ENCODE data around the gene TBX15.

The TBX15 gene

DNA sequence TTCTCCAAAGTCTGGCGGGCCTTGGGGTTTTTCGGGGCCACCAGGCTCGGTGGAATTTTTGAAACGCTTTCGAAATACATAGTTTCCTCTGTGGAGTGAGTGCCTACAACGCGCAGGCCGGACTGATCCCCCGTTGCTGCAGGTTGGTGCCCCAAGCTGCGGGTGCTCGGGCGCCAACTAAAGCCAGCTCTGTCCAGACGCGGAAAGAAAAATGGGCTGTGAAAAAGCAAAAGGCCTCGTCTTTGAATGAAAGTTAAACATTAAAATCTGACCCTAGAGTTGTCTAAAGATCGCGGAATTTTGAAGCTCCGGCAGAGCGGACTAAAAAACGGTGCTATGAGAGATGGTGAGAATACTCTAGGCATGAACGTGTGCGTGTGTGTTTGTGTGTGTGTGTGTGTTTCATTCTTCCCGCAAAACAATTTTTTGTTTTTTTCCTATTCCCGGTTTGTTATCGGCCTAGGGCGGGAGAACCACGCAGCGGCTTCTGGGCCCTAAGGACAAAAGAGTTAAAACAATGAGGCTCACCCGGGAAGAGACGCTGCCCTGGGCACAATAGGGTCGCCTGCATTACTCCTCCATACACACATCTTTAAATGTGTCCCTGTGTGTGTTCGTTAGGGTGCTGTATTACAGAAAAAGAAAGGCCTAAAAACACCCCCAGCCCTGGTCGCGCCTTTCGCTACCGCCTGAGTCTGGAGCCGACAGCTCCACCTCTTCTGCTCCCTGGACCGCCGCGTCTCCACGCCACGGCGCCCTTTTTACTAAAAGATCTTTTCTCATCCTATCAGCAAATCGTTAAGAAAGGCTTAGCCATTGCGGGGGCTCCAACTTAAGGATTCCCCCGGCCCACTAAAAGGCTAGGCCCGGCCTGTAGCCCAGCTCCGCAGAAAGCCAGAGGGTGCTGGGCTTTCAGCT is 3.2 kb downstream of the TBX15 start:
- DNase-seq: no peak

DNA sequence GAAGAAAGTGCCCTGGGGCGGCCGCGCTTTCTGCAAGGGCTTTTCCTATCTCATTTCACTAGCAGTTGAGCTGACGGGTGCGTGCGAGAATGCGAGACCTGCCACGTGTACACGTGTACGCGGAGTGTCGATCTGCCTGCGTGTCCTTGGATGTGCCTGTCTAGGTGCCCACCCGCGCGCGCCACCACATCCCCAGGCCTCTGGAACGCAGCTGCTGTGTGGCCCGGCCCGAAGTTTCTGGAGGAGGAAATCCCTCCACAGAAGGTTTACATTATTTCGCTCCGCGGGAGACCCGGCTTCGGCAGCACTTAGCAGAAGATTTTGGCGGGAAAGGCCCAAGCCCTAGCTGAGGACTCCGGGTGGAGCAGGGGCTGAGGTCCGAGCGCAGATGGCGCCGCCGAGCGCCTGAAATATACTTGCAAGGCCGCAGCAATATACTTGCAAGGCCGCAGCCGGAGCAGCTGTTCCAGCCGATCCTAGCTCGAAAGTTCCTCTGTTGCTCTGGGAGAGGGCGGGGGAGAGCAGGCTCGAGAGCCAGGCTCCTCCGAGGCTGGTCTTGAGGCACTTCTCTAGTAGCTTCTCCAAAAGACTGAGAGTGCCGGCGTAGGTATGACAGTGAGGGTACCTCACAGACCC is 3.9 kb downstream of the TBX15 start:
- no peak for DNase-seq

DNA sequence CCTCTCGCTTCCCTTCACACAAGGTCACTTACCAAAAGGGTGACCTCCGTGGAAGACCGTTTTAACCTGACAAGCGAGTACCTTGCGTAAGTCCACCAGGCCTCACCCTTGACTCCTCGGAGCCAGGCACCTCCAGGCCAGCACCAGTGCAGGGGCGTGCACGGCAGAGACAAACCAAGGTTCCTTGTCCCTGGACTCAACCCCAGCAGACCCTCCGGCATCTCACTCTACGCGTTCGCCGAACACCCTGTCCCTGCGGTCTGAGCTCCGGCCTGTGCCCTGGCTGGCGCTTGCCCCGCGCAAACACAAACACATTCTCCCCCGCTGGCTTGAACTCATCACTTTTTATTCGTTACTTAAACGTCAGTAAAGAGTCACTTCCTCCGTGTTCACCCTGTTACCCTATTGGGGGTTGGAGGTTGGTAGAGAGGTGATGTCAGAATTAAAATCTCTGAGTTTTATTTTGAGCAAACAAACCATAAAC is 4.5 kb downstream of the TBX15 start:
- DNase-seq: no peak

DNA sequence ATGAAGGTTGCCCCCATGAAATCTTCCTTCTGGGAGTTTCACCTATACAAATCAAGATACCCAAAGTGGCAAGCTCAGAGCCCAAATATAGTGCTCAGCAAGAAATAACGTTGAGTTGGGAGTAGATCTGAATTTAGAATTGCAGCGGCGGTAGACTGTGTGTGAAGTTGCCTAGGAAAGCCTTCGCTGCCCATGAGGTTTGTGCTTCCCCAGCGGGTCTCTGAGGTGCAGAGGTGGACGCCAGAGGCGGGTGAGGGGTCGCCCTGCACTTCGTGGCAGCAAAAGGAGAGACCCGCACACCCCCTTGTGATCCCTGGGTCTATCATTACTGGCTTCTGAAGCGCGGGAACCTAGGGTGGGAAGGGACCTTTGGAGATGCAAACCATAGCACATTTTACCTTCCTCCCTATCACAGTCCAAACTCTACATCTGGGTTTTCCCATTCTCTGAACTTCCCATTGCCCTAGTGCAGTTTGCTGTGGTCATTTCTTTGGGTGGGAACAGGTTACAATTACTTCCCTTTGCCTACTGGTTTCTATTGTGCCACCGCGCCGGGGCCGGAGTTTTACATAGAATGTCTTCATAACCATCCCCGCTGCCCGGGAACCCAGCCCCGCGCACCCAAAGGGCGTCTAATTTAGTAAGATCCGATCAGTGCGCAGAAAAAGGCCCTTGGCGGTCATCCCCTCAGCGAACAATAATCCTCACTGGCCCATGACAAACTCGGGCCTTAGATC is 5.2 kb downstream of the TBX15 start:
- no peak for DNase-seq

DNA sequence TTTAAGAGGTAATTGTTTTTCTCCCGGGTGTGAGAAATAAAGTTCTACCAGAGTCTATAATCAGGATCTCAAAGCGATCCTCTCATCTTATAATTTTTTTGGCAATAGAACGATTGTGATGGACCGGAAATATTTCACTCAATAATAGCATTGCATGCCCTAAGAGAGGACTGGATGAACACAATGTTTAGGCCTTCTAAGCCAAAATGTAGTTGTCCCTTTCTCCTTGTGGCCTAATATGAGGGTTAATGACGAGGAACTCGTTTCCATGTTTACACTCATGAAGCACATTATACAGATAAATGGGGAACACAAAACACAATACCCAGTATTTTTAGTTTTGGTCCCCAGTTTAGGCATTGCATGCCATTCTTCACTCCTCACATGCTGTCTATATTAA is 5.9 kb downstream of the TBX15 start:
- DNase-seq: no peak

DNA sequence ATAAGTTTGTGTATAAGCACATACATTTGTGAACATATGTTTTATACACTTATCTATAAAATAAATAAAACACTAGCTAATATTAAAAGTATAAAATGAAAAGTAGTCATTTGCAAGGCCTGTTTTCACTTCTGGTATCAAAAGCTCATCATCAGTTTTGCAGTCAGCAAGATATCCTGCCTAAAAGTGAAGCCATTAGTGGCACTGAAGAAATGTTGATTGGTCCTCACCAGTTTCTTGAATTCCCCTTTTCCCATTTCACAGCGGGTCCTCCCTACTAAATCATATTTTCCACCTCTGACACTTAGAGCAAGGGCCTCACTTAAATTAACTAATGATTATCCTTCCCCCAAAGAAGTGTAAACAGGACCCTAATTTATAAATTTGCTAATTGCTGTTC is 6.7 kb downstream of the TBX15 start:
- no peak for DNase-seq

DNA sequence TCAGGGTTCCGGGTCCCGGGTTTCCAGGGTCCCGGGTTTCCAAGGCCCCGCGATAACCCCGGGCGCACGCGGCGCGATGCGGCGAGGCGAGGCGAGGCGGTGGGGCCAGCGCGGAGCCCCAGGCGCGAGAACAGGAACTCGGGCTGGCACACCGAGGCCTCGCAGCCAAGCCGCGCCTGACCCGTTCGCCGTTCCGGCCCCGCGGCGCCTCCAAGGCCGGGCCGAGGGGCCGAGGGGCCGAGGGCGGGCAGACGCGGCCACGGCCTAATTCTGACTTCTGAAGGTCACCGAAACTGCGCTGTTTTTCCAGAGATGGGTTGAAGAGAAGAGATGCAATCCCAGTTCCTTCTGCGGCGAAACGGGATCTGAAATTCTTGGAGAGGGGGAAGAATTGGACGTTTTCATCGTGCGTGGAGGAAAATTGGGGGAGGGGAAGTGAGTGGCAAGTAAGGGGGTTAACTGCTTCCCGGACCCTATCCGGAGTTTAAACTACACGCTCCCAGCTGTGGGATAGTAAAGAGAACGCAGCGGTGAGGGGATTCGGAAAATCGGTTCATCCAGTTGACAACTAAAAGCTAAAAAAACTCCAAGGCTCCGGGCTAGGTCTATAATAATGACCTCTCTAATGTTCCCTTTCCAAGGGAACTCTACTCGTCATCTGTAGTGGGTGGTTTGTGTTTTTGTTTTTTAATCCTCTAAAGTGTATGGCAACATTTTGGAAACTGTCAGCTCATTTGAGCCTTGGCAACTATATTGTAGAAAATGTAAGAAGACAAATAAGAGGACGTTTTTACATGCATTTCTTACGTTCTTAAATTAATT is 8.2 kb downstream of the TBX15 start:
- DNase-seq: no peak

DNA sequence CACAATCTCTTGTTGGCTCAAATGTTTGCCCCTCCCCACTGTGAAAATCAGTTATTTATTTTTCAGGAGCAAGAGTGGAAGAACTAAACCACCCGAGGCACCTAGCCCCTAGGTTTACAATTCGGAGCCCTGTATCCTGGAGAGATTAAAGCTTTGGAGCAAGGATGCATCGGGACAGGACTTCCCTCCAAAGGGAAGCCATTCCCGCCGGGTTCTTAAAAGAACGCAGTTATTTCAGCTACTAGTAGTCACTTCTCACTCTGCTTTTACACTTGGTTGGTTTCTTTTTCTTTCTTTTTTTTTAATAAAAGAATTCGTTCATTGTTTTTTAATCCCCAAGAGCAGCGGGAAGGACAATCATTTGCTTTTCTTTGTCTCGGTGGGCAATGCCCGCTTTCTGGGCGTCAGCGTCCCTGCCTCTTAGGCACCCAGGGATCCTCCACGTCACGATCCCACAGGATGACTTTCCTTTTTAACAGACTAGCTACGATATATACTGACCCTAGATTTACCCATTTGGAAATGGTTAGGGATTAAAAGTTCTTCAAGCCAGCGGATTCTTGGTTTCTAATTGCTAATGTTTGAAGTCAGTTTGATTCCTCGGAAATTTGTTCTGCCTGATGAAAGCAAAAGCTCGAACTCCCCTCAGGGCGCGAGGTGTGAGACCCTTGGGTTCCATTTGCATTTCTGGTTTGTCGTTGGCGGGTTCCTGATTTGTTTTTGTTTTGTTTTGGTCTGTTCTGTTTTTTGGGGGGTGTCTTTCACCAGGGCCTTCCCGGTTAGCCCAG is 9.0 kb downstream of the TBX15 start:
- no peak for DNase-seq

DNA sequence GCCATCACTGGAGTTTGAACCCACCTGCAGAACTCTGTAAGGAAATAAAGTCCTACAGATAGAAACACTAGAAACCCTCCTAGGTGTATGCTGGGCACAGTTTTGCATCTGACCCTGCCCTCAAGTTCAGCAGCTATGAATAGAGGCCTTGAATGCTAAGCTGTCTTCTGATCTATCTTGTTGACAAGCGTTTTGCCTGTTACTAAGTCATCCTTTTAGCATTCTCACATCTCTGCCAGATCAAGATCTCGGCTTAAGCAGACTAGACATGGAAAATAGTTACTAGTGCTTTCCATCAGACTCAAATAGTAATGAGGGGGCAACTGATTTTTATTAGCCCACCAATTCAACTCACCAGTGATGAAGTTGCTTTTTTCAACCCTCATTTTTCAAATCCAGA is 10.5 kb downstream of the TBX15 start:
- no peak for DNase-seq

DNA sequence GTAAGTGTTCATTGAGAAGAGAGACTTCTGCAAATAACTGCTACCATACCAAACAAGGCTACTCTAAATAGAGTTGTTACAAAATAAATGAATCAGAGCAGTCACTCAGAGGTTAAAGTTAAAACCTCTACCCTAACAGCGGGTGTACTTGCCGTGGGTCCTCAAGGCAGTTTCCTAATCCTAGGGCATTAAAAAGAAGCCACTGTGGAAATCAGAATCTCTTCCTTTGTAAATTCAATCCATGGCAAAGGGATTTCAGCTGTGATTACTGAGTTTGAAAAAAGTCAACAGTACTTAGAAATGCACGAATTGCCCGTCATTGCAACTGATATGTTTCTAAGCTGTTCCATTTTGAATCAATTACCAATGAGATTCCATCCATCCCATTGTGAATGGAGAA is 13.5 kb downstream of the TBX15 start:
- no peak for DNase-seq

DNA sequence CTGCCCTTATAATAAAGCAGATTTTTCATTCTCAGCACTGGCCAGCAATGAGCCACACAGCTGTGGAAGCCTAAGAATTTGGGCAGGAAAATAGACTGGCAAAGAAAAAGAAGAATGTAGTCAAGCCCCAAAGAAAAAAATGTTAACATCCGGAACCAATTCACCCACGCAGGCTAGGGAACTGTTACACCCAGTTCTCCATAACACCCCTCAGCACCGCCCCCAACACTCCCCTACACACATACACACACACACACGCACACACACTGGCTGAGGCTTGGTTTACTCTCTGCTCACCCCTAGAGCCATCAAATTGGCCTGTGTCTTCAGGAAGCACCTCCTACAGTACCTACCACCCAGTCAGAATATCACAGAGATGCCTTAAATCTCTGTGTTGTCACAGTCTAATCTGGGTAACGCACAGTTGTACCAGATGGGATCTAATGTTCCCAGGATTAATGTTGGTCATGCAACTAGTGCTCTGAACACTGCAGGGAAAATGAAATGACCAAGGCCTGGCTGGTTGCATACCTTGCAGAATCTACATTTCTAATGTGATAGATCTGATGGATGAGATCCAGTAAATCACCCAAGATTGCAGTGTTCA is 14.5 kb downstream of the TBX15 start:
- DNase-seq: no peak

DNA sequence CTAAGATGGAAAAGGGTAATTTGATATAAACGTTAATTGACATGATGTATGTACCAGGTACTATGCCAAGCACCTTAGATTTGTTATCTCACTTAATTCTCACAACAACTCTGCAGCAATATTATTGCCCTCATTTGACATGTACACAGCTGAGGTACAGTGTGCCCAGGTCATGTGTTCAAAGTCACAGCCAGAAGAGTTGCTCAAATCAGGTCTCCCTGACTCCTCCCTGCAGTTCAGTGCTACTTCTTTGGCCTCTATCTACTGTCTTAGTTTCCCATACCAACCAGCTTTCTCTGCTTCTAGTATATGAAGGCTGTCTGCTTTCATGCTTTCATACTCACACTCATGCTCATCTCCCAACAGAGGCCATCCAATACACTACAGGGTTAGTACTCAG is 15.1 kb downstream of the TBX15 start:
- no peak for DNase-seq

DNA sequence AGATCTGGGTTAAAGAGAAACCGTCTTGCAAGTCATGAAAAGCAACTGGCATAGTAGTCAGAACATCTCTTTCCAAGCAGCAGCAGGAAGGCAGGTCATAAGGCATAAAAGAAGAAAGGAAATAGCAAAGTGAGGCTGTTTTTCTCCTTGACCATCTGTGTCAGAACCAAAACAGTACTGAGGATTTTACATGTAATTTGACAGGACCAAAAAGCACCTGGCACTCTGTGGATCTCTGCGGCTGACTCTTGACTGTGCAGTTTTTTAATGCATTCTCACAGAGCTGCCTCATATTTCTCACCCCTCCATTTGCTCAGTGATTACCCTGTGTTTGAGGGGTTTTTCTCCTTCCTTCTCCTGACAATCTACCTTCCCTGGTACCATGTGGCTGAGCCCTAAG is 17.7 kb downstream of the TBX15 start:
- no peak for DNase-seq

DNA sequence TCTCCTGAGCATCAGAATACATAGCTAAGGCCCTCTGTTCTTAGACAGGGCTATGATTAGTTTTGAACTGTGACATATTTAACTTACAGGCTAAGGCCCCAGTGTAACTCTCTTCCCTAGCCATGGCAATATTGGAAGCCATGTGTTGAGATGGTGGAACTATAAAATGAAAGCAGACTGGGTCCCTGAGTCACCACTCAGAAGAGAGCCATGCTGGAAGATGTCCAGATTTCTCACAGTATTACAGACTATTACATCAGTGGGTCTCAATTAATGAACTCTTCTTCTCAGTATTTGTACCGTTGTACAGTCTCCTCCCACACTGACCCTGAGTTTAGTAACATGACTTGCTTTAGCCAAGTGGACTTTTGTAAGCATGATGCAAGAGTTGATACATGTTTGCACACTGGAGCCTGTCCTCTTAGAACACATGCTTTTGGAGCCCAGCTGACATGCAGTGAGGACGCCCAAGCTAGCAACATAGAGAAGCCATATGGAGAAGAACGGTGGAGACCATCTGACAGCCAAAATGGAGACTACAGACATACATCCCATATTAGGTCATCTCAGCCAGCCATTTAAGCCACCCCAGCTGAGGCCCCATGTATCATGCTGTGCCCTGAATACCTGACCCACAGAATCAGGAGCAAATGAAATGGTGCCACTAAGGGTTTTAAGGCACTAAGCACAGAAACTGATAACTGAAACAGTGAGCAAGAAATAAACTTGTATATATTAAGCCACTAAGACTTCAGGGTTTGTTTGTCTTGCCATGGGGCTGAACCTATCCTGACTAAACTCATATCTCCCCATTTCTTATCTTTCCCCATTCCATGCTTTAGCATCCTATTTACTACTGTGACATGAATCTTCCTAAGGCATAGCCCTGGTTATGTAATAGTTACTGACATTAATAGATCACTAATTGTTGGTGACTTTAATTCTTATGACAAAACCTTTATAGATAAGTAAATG is 24.4 kb downstream of the TBX15 start:
- DNase-seq: no peak

DNA sequence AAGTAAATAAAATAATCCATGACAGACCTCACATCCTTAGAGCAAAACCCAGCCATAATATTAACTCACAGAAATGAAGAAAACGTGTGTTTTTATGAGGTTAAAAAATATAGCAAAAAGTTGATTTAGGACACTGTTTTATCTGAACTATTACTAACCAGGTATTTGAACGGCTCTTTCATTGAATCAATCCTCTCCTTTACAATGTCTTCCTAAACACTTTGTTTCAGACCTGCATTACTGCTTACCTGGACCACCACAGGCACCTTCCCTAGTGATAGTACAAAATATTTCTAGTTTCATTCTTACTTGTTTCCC is 25.0 kb downstream of the TBX15 start:
- no peak for DNase-seq

DNA sequence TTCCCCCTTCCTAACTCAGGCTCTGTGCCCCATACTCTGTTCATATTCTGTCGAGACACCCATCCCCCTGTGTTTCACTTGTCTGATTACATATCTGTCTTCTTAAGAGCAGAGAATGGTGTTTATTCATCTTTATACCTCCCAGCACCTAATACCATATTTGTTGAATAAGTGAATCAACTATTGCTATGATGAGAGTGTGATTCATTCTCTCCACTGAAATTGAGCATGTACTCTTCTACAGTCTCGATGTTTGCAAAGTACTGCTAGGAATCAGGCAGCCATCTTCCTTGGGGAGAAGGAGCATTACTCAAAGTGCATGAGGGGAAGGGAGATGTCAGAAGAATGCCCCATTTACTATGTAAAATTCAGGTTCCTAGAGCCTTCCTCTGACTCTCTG is 27.0 kb downstream of the TBX15 start:
- DNase-seq: no peak

DNA sequence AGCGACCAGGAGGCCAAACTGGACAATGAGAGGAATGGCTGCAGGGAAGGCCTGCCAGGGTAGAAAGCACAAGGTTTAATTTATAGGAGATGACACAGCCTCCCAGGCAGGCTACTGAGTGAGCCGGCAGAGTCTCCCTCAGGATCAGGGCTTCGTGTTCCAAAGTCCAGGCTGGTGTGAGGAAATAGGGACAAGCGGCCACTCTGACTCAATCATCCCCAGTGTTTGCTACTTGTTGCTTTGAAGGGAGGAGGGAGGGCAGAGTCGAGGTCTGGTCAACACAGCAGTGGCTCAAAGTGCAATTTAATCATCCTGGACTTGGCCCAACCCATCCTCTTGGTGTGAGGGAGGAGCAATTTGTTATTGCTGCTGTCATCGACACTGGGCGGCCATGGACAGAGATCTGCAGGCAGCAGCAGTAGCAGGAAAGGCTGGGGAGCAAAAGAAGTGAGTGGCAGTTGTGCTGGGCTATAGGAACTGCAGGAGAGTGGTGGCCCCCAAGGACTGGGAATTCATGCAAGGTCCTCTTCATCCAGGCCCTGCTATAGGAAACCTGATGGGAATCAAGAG is 27.5 kb downstream of the TBX15 start:
- no peak for DNase-seq

DNA sequence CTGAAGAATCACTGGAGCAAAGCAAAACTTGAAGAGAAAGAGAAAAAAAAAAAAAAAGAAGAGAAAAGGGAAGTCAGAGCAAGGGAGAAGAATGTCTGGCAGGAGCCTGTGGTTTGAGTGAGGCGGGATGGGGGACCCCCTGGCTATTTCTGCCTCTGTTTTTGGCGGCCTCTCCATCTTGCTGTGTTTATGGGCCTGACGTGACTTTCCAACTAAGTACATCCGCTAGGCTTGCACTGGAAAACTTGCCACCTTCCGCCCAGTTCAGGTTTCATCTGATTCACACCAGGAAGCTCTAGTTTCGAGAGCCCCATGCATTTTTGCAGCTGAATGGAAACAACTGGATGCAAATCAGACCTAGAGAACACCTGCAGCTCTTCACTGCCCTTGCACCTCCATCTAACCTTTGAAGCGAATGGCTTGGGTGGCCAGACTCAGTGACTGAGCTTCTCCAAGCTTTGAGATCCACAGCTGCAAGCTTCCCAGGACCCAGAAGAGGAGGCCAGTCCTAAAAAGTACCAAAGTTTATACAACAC is 28.0 kb downstream of the TBX15 start:
- no peak for DNase-seq

DNA sequence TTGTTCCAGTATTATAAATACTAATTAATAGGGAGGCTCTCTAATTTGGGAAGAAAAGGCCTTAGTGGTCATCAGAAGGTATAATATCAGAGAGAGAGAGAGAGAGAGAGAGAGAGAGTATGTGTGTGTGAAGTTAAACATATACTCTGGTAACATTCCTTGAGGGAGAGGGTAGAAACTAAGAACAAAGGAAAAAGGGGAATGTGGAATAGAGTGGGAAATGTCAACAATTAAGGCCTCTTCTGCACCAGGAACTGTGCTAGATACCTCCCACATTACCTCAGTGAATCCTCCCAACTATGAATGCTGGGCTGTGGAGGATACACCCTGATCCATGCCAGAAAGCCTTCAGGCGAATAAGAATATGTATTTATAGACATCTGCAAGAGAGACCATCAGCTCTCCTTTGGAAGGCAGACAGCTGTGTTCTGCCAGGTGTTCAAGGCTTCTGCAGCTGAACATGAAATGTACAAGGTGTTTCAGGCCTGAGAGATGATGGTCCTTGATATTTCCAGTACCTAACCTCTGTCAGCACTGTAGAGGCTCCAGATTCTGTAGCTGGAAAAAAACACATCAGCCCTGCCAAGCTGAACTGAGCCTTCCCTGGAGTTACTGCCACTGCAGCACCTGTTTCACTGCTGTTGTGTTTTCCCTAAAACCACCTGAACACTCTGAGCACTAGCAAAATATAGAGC is 29.1 kb downstream of the TBX15 start:
- DNase-seq: no peak

Measured in NK-92 treated with Interleukin-12 subunit alpha and Interleukin-12 subunit beta, amount 100 ng/mL, for 24 hours (cell line).